ENCODE data around the gene ADAMTS17.

GRCh38 chr15:100241572-100242482 is 99.9 kb downstream of the ADAMTS17 start:
- no peak for TF ChIP-seq POLR2A (IDR thresholded peaks at IDR 0.05; ENCODE audit: extremely low read depth, insufficient read length)
- no peak for TF ChIP-seq CTCF (IDR thresholded peaks at IDR 0.05; ENCODE audit: low read depth, low read length)
- no peak for TF ChIP-seq MAX (IDR thresholded peaks at IDR 0.05; ENCODE audit: low read depth, low read length)
- TF ChIP-seq MYC (IDR thresholded peaks at IDR 0.05; ENCODE audit: low read depth, low read length): no peak
